ENCODE data around the gene MDN1. TPM values are rescaled to one million over a fixed set of nuclear protein-coding genes. Genes with fewer than 3 reads are reported as not detected.

Gene MDN1
- total and polyA plus RNA-seq, 2 of the 13 experiments (the other 11 are each of a cell fraction or from before 2014, with no cell fraction given) = 18.8 to 52.9 TPM

- ChIA-PET POLR2A (interaction anchor here (0.6 to 3.4 kb wide), 3 partner anchors 9 to 43 kb away, joined by 3 to 52 read pairs (median 4); partner anchors contain the start of gene MDN1), CTCF (ENCODE audit: low intra/inter-chr PET ratio, low total read pairs) (no interaction called here)
- peak overlapping the region; percentile 78 for H3K9ac ChIP-seq (ENCODE audit: insufficient read depth, low read depth, low read length)
- TSS peak; percentile 87 for BruUV-seq (replicated peaks)
- in situ Hi-C loops (cut with HindIII; ENCODE audit: extremely low pct_ligation_motif_present, low pct_unique_long_range_greater_than_20kb) = no loop called here
- H3K36me3 ChIP-seq (replicated peaks in 1 of 2; ENCODE audit: control insufficient read depth in 1 of 2, insufficient read depth in 2 of 2, low read length in 2 of 2) = no peaks in the 10 kb centered on the region; a peak in 1 of 5 replicates
- no peaks in the 10 kb centered on the region for H4K20me1 ChIP-seq (ENCODE audit: insufficient read depth, low read length)
- peak overlapping the region; percentile 78 to 95 (median 95) for H3K4me3 ChIP-seq (replicated peaks in 1 of 3; ENCODE audit: insufficient read depth in 1 of 3, low read depth in 2 of 3, low read length in 3 of 3)
- H3K4me2 ChIP-seq (ENCODE audit: low read depth, low read length) = peak overlapping the region; percentile 86
- FAIRE-seq = no peak
- intact Hi-C loops (cut with micrococcal nuclease; ENCODE audit: unreplicated experiment) = loop anchor here (1.0 kb wide), 1 partner anchor 10 kb away; the partner anchor contains the start of gene MDN1
- no peaks in the 10 kb centered on the region for H3K9me3 ChIP-seq (ENCODE audit: low read length)
- H2AFZ ChIP-seq (ENCODE audit: low read length) = peak overlapping the region; percentile 95
- peaks cover 11% of the 10 kb centered on the region for H3K4me1 ChIP-seq (ENCODE audit: insufficient read depth, low read length)
- WGBS (ENCODE audit: low lambda C conversion rate) = 1% methylated on average over 18 of the region's 18 CpGs
- peak; percentile 52 for ATAC-seq
- DNase-seq (ENCODE audit: low spot score) = no peak
- H3K27ac ChIP-seq (ENCODE audit: extremely low read length, insufficient read depth, low read length) = peak overlapping the region; percentile 80
- peaks cover 15% of the 10 kb centered on the region for H3K79me2 ChIP-seq (ENCODE audit: insufficient read depth, low read length)
- H3K27me3 ChIP-seq (ENCODE audit: control insufficient read depth in 1 of 2, insufficient read depth in 2 of 2, low read length in 2 of 2) = no peaks in the 10 kb centered on the region
- no peak for TF ChIP-seq ZNF609 (CRISPR knock-in tag; IDR thresholded peaks at IDR 0.05; ENCODE audit: borderline replicate concordance)
- TF ChIP-seq FOXA1 (IDR thresholded peaks at IDR 0.05) = no peak
- TF ChIP-seq FOXA1 (CRISPR knock-in tag; IDR thresholded peaks at IDR 0.05) = no peak
- TF ChIP-seq ZNF710 (CRISPR knock-in tag; IDR thresholded peaks at IDR 0.05; ENCODE audit: borderline replicate concordance) = no peak
- no peak for TF ChIP-seq ZNF124 (CRISPR knock-in tag; IDR thresholded peaks at IDR 0.05)
- peak; percentile 13 for TF ChIP-seq ZNF501 (CRISPR knock-in tag; IDR thresholded peaks at IDR 0.05)
- 0 out of 2 replicates have a peak, but pooled peaks have one; percentile 49 for TF ChIP-seq KDM5B (CRISPR knock-in tag; IDR thresholded peaks at IDR 0.05; ENCODE audit: borderline replicate concordance)
- no peak for TF ChIP-seq BCL3 (CRISPR knock-in tag; IDR thresholded peaks at IDR 0.05)
- no peak for TF ChIP-seq ZSCAN31 (CRISPR knock-in tag; IDR thresholded peaks at IDR 0.05; ENCODE audit: low read depth)
- no peak for TF ChIP-seq ZNF788 (CRISPR knock-in tag; IDR thresholded peaks at IDR 0.05; ENCODE audit: borderline replicate concordance)
- 0 out of 4 replicates have a peak, but pooled peaks of 1 of the 2 experiments have one; percentile 7 for TF ChIP-seq HMGXB4 (CRISPR knock-in tag; IDR thresholded peaks at IDR 0.05; ENCODE audit: borderline replicate concordance in 1 of 2, low read depth in 1 of 2)
- TF ChIP-seq REL (CRISPR knock-in tag; conservative IDR thresholded peaks at IDR 0.05) = 0 out of 2 replicates have a peak, but pooled peaks have one; percentile 6
These were observed 9.4 kb upstream of the MDN1 start for GRCh38 chr6:89828988-89829471.

All from HepG2 (cell line).